ENCODE data around the gene MEIOB.

GRCh38 chr16:1861730-1862129 is 10.2 kb downstream of the MEIOB start:
- TF ChIP-seq, protein P1, sequence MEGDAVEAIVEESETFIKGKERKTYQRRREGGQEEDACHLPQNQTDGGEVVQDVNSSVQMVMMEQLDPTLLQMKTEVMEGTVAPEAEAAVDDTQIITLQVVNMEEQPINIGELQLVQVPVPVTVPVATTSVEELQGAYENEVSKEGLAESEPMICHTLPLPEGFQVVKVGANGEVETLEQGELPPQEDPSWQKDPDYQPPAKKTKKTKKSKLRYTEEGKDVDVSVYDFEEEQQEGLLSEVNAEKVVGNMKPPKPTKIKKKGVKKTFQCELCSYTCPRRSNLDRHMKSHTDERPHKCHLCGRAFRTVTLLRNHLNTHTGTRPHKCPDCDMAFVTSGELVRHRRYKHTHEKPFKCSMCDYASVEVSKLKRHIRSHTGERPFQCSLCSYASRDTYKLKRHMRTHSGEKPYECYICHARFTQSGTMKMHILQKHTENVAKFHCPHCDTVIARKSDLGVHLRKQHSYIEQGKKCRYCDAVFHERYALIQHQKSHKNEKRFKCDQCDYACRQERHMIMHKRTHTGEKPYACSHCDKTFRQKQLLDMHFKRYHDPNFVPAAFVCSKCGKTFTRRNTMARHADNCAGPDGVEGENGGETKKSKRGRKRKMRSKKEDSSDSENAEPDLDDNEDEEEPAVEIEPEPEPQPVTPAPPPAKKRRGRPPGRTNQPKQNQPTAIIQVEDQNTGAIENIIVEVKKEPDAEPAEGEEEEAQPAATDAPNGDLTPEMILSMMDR (IDR thresholded peaks at IDR 0.05) = no peak
- no peak for TF ChIP-seq POLR2A (IDR thresholded peaks at IDR 0.05)

Measured in right lobe of liver (tissue), 4 donors.